ENCODE measurements around the gene PTK7.

GRCh38 chr6:43032326-43032725 is 43.8 kb upstream of the PTK7 start:
- TF ChIP-seq CTCF (IDR thresholded peaks at IDR 0.05) (no peak), POLR2A (IDR thresholded peaks at IDR 0.05) (no peak), POLR2AphosphoS5 (IDR thresholded peaks at IDR 0.05) (no peak)
